Neural cell (in vitro differentiated cells): Measurements from ENCODE around the gene TPCN1. TPM values are rescaled to one million over a fixed set of nuclear protein-coding genes. Genes with fewer than 3 reads are reported as not detected.

Experiments used
- H2AFZ ChIP-seq: fragments of 200-600, 300-800 bp; sonication (generic), shearing (Covaris generic); 2 replicates; pipeline ENCODE4 v1.6.0; 2014; ENCODE audit warnings: low read depth, mild to moderate bottlenecking, antibody characterized with exemption, low read length, moderate library complexity
- H3F3A ChIP-seq: fragments of 200-600 bp; shearing (Covaris generic); 2 replicates; pipeline ENCODE4 v1.6.1; 2016; ENCODE audit warnings: mild to moderate bottlenecking, moderate library complexity, mixed read lengths, antibody characterized with exemption, low read length; ENCODE audit not compliant: insufficient read depth, poor library complexity, severe bottlenecking
- H3K27ac ChIP-seq: fragments of 200-600, 300-800 bp; sonication (generic), shearing (Covaris generic); 2 replicates; pipeline ENCODE4 v1.5.1; 2014; ENCODE audit warnings: mild to moderate bottlenecking, low read length, moderate library complexity
- H3K27me3 ChIP-seq: fragments of 300-800, 200-600 bp; sonication (generic), shearing (Covaris generic); 2 replicates; pipeline ENCODE4 v1.6.0; 2014; ENCODE audit warnings: mild to moderate bottlenecking, low read depth, low read length, moderate library complexity; ENCODE audit not compliant: insufficient read depth
- H3K36me3 ChIP-seq: fragments of 300-800, 200-600 bp; sonication (generic), shearing (Covaris generic); 2 replicates; pipeline ENCODE4 v1.5.1; 2014; ENCODE audit warnings: mild to moderate bottlenecking, antibody characterized with exemption, low read length, moderate library complexity; ENCODE audit not compliant: insufficient read depth
- H3K4me2 ChIP-seq: fragments of 300-800, 200-600 bp; sonication (generic), shearing (Covaris generic); 2 replicates; pipeline ENCODE4 v1.6.0; 2014; ENCODE audit warnings: mild to moderate bottlenecking, low read length
- H3K4me3 ChIP-seq: fragments of 300-800, 200-600 bp; sonication (generic), shearing (Covaris generic); 2 replicates; pipeline ENCODE4 v1.5.1; 2014; ENCODE audit warnings: mild to moderate bottlenecking, low read length, moderate library complexity
- H3K79me2 ChIP-seq: fragments of 200-600 bp; shearing (Covaris generic); replicated peaks from 2 replicates; pipeline ENCODE4 v1.6.0; 2014; ENCODE audit warnings: mild to moderate bottlenecking, low read length, moderate library complexity; ENCODE audit not compliant: insufficient read depth
- H3K9ac ChIP-seq: fragments of 300-800, 200-600 bp; sonication (generic), shearing (Covaris generic); 2 replicates; pipeline ENCODE4 v1.6.1; 2016; ENCODE audit warnings: mild to moderate bottlenecking, low read length, mixed read lengths
- H3K9me2 ChIP-seq: fragments of 200-600 bp; shearing (Covaris generic); 2 replicates; pipeline ENCODE4 v1.6.1; 2016; ENCODE audit warnings: mild to moderate bottlenecking, low read length, mixed read lengths; ENCODE audit not compliant: insufficient read depth
- H3K9me3 ChIP-seq: fragments of 200-600, 300-800 bp; sonication (generic), shearing (Covaris generic); 2 replicates; pipeline ENCODE4 v1.6.1; 2016; ENCODE audit warnings: mild to moderate bottlenecking, mixed run types, low read length, moderate library complexity, mixed read lengths
- H4K20me1 ChIP-seq: fragments of 200-600 bp; shearing (Covaris generic); 2 replicates; pipeline ENCODE4 v1.6.1; 2016; ENCODE audit warnings: mild to moderate bottlenecking, mixed run types; ENCODE audit not compliant: insufficient read depth
- EP300 ChIP-seq: fragments of 450-650 bp; conservative IDR thresholded peaks from 2 replicates; pipeline ENCODE4 v1.6.1; 2014; ENCODE audit warnings: antibody characterized with exemption, mild to moderate bottlenecking, moderate library complexity; ENCODE audit not compliant: poor library complexity, severe bottlenecking
- EZH2 ChIP-seq: fragments of 200-600, 300-800 bp; shearing (Covaris generic), sonication (generic); IDR thresholded peaks from 2 replicates; pipeline ENCODE4 v1.6.1; 2014; ENCODE audit warnings: antibody characterized with exemption, low read length, borderline replicate concordance, mild to moderate bottlenecking; ENCODE audit not compliant: insufficient read depth, poor library complexity, severe bottlenecking
- MXI1 ChIP-seq: fragments of 450-650 bp; conservative IDR thresholded peaks from 2 replicates; pipeline ENCODE4 v1.6.1; 2014; ENCODE audit warnings: antibody characterized with exemption, mild to moderate bottlenecking; ENCODE audit not compliant: poor library complexity, severe bottlenecking
- POLR2AphosphoS5 ChIP-seq: IDR thresholded peaks from 2 replicates; pipeline ENCODE4 v1.6.1; 2012
- RAD21 ChIP-seq: fragments of 450-650 bp; conservative IDR thresholded peaks from 2 replicates; pipeline ENCODE4 v1.6.1; 2014; ENCODE audit warnings: antibody characterized with exemption, mild to moderate bottlenecking, moderate library complexity
- SMC3 ChIP-seq: fragments of 450-650 bp; conservative IDR thresholded peaks from 2 replicates; pipeline ENCODE4 v1.6.1; 2014; ENCODE audit warnings: antibody characterized with exemption, mild to moderate bottlenecking, moderate library complexity; ENCODE audit not compliant: poor library complexity
- TAF1 ChIP-seq: IDR thresholded peaks from 2 replicates; pipeline ENCODE4 v1.6.1; 2012; ENCODE audit warnings: low read depth
- polyA plus RNA-seq: library from polyadenylated mRNA; depleted of rRNA; stranded (reverse); fragments of >200 nt; gene quantifications from 2 replicates; pipeline ENCODE4 v1.2.3, GENCODE V29; 2014
- TF ChIP-seq, protein P1 (sequence below): fragments of 450-650 bp; IDR thresholded peaks from 2 replicates; pipeline ENCODE4 v1.5.1; 2014; ENCODE audit warnings: antibody characterized with exemption, mild to moderate bottlenecking, moderate library complexity; ENCODE audit not compliant: poor library complexity, severe bottlenecking
- TF ChIP-seq, protein P2 (sequence below): IDR thresholded peaks from 2 replicates; pipeline ENCODE4 v1.6.1; 2012; ENCODE audit warnings: borderline replicate concordance

Gene TPCN1
- polyA plus RNA-seq, 1 donor from 2014 or later, result 4.0 TPM

DNA sequence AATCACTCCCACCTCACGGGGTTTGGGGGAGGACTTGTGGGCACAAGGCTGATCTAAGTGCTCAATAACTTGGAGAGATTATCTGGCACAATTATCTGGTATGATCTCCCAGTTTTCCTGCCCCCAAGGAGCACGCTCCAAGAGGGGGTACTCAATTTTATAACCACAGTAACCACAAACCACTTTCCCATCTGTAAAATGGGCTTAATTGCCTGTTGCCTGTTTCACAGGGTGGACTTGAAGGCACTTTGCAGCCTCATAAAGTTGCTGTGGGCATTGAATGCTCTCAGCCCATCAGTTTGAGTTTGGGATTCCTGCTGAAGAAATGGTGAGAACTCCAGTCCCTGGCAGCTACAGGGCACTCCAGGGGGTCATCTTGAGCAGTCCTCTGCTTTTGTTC lies 109.2 kb downstream of the TPCN1 start:
- H3K9ac ChIP-seq, result no peak overlapping the region
- TF ChIP-seq POLR2AphosphoS5 (no peak), EZH2 (no peak), MXI1 (no peak), RAD21 (no peak), TAF1 (no peak), EP300 (no peak), SMC3 (no peak)
- TF ChIP-seq, protein P1, sequence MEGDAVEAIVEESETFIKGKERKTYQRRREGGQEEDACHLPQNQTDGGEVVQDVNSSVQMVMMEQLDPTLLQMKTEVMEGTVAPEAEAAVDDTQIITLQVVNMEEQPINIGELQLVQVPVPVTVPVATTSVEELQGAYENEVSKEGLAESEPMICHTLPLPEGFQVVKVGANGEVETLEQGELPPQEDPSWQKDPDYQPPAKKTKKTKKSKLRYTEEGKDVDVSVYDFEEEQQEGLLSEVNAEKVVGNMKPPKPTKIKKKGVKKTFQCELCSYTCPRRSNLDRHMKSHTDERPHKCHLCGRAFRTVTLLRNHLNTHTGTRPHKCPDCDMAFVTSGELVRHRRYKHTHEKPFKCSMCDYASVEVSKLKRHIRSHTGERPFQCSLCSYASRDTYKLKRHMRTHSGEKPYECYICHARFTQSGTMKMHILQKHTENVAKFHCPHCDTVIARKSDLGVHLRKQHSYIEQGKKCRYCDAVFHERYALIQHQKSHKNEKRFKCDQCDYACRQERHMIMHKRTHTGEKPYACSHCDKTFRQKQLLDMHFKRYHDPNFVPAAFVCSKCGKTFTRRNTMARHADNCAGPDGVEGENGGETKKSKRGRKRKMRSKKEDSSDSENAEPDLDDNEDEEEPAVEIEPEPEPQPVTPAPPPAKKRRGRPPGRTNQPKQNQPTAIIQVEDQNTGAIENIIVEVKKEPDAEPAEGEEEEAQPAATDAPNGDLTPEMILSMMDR, result no peak
- TF ChIP-seq, protein P2, sequence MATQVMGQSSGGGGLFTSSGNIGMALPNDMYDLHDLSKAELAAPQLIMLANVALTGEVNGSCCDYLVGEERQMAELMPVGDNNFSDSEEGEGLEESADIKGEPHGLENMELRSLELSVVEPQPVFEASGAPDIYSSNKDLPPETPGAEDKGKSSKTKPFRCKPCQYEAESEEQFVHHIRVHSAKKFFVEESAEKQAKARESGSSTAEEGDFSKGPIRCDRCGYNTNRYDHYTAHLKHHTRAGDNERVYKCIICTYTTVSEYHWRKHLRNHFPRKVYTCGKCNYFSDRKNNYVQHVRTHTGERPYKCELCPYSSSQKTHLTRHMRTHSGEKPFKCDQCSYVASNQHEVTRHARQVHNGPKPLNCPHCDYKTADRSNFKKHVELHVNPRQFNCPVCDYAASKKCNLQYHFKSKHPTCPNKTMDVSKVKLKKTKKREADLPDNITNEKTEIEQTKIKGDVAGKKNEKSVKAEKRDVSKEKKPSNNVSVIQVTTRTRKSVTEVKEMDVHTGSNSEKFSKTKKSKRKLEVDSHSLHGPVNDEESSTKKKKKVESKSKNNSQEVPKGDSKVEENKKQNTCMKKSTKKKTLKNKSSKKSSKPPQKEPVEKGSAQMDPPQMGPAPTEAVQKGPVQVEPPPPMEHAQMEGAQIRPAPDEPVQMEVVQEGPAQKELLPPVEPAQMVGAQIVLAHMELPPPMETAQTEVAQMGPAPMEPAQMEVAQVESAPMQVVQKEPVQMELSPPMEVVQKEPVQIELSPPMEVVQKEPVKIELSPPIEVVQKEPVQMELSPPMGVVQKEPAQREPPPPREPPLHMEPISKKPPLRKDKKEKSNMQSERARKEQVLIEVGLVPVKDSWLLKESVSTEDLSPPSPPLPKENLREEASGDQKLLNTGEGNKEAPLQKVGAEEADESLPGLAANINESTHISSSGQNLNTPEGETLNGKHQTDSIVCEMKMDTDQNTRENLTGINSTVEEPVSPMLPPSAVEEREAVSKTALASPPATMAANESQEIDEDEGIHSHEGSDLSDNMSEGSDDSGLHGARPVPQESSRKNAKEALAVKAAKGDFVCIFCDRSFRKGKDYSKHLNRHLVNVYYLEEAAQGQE, result no peak
- no peak overlapping the region for H3K4me3 ChIP-seq
- H3K36me3 ChIP-seq, result no peaks in the 10 kb centered on the region
- no peaks in the 10 kb centered on the region for H3K9me2 ChIP-seq
- no peaks in the 10 kb centered on the region for H3K9me3 ChIP-seq
- H3K79me2 ChIP-seq, result no peaks in the 10 kb centered on the region
- no peaks in the 10 kb centered on the region for H3F3A ChIP-seq
- H3K27ac ChIP-seq, result no peak overlapping the region
- H3K4me2 ChIP-seq, result no peak overlapping the region
- no peaks in the 10 kb centered on the region for H4K20me1 ChIP-seq
- H2AFZ ChIP-seq, result no peak overlapping the region
- H3K27me3 ChIP-seq, result peaks cover 22% of the 10 kb centered on the region

GRCh38 chr12:113332688-113333417 lies 111.6 kb downstream of the TPCN1 start:
- Histone ChIP-seq H3K9me2 (no peaks in the 10 kb centered on the region), H3F3A (no peaks in the 10 kb centered on the region), H3K4me2 (no peak overlapping the region), H3K79me2 (no peaks in the 10 kb centered on the region), H3K36me3 (no peaks in the 10 kb centered on the region), H3K27ac (no peak overlapping the region), H2AFZ (no peak overlapping the region), H3K27me3 (peaks cover 26% of the 10 kb centered on the region), H3K4me3 (no peak overlapping the region), H3K9me3 (no peaks in the 10 kb centered on the region), H4K20me1 (no peaks in the 10 kb centered on the region), H3K9ac (no peak overlapping the region)
- TF ChIP-seq SMC3 (no peak), MXI1 (no peak), TAF1 (no peak), EP300 (no peak), POLR2AphosphoS5 (no peak), EZH2 (no peak)
- TF ChIP-seq, protein P2, result no peak
- TF ChIP-seq, protein P1, result no peak
